ENCODE measurements around the gene ETNK1. TPM values are rescaled to one million over a fixed set of nuclear protein-coding genes. Genes with fewer than 3 reads are reported as not detected.

ETNK1 gene
- total and polyA plus RNA-seq, 2 donors (not counting 1 experiment from before 2014, with no cell fraction given), result 19.4 to 106 TPM

DNA sequence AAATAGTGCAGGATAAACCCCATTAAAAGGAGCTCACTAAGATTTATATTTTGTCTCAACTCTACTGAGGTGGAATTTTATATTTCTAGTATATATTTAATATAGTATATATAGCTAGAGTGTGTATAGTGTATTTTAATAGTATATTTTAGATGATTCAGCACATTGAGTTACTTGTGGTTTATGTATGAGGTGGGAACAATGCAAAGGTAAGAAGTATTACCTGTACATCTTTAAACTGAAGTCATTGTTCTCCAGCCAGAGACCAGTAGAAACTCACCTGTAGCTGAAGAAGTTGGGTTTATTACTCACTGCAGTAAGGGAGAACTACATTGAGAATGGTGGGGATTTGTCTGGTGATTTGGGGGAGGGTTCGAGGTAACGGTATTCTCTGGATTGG lies 15.9 kb downstream of the ETNK1 start:
- Mint-ChIP-seq H3K27ac (peak overlapping the region; percentile 46), H3K4me1 (peaks cover 34% of the 10 kb centered on the region), H3K9me3 (ENCODE audit: insufficient read depth) (no peaks in the 10 kb centered on the region), H3K27me3 (no peaks in the 10 kb centered on the region), H3K4me3 (no peak overlapping the region)
- ChIA-PET POLR2A (interaction anchor here (0.5 kb wide), 1 partner anchor 22 kb away, joined by 3 read pairs; no protein-coding TSS in a partner anchor), CTCF (interaction anchor here (1.0 to 1.2 kb wide), 2 partner anchors 10 to 111 kb away, joined by 3 to 4 read pairs; no protein-coding TSS in a partner anchor)
- ATAC-seq (ENCODE audit: low read depth), result no peak
- no peaks in the 10 kb centered on the region for H3K9me3 ChIP-seq (ENCODE audit: control extremely low read depth in 1 of 3, control insufficient read depth in 2 of 3, insufficient read depth in 1 of 3, low read length in 2 of 3)
- no peak overlapping the region for H3K4me3 ChIP-seq (ENCODE audit: control extremely low read depth in 1 of 5, extremely low read depth in 1 of 5, insufficient read depth in 1 of 5, low read depth in 2 of 5, low read length in 4 of 5)
- no peak overlapping the region for H3K4me2 ChIP-seq (replicated peaks; ENCODE audit: low read depth, low read length, poor library complexity, severe bottlenecking)
- peak overlapping the region in 1 of 2 donors; percentile 6 for H3K27ac ChIP-seq (ENCODE audit: low read length in 2 of 2)
- TF ChIP-seq, protein P1, sequence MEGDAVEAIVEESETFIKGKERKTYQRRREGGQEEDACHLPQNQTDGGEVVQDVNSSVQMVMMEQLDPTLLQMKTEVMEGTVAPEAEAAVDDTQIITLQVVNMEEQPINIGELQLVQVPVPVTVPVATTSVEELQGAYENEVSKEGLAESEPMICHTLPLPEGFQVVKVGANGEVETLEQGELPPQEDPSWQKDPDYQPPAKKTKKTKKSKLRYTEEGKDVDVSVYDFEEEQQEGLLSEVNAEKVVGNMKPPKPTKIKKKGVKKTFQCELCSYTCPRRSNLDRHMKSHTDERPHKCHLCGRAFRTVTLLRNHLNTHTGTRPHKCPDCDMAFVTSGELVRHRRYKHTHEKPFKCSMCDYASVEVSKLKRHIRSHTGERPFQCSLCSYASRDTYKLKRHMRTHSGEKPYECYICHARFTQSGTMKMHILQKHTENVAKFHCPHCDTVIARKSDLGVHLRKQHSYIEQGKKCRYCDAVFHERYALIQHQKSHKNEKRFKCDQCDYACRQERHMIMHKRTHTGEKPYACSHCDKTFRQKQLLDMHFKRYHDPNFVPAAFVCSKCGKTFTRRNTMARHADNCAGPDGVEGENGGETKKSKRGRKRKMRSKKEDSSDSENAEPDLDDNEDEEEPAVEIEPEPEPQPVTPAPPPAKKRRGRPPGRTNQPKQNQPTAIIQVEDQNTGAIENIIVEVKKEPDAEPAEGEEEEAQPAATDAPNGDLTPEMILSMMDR (IDR thresholded peaks at IDR 0.05), result no peak
- TF ChIP-seq EZH2 (IDR thresholded peaks at IDR 0.05; ENCODE audit: borderline replicate concordance, insufficient read depth, low read depth, low read length, poor library complexity, severe bottlenecking), result no peak
- no peak overlapping the region for H2AFZ ChIP-seq (ENCODE audit: insufficient read depth, low read depth, low read length, poor library complexity, severe bottlenecking)
- peaks cover 0 to 3% of the 10 kb centered on the region in 2 donors for H3K4me1 ChIP-seq (ENCODE audit: control insufficient read depth in 2 of 2, insufficient read depth in 2 of 2, low read length in 2 of 2)
- H3K27me3 ChIP-seq (replicated peaks in 1 of 4; ENCODE audit: control extremely low read depth in 1 of 4, control insufficient read depth in 3 of 4, insufficient read depth in 4 of 4, low read length in 3 of 4), result no peaks in the 10 kb centered on the region
- H3K9ac ChIP-seq (ENCODE audit: low read length), result no peak overlapping the region
- DNase-seq, result no peak
- peaks cover 28% of the 10 kb centered on the region for H4K20me1 ChIP-seq (ENCODE audit: control insufficient read depth, insufficient read depth, low read length, poor library complexity, severe bottlenecking)
- H3K36me3 ChIP-seq (replicated peaks in 1 of 2; ENCODE audit: control extremely low read depth in 1 of 2, control insufficient read depth in 1 of 2, extremely low read depth in 1 of 2, insufficient read depth in 2 of 2, low read length in 1 of 2), result peaks cover 0 to 3% of the 10 kb centered on the region in 2 experiments
- WGBS (ENCODE audit: insufficient coverage), result 100% methylated on average over 2 of the region's 2 CpGs
- intact Hi-C loops (cut with micrococcal nuclease), result no loop called here
- peaks cover 68% of the 10 kb centered on the region for H3K79me2 ChIP-seq (ENCODE audit: control insufficient read depth, insufficient read depth, low read length)

- DNase-seq, result no peak
- TF ChIP-seq EZH2 (IDR thresholded peaks at IDR 0.05; ENCODE audit: borderline replicate concordance, insufficient read depth, low read depth, low read length, poor library complexity, severe bottlenecking), result no peak
- TF ChIP-seq, protein P1 (IDR thresholded peaks at IDR 0.05), result no peak
- Histone ChIP-seq H3K27ac (ENCODE audit: low read length in 2 of 2) (peak overlapping the region in 1 of 2 donors; percentile 6), H3K4me2 (replicated peaks; ENCODE audit: low read depth, low read length, poor library complexity, severe bottlenecking) (no peak overlapping the region), H3K9me3 (ENCODE audit: control extremely low read depth in 1 of 3, control insufficient read depth in 2 of 3, insufficient read depth in 1 of 3, low read length in 2 of 3) (no peaks in the 10 kb centered on the region), H3K27me3 (replicated peaks in 1 of 4; ENCODE audit: control extremely low read depth in 1 of 4, control insufficient read depth in 3 of 4, insufficient read depth in 4 of 4, low read length in 3 of 4) (no peaks in the 10 kb centered on the region), H3K9ac (ENCODE audit: low read length) (no peak overlapping the region), H3K36me3 (replicated peaks in 1 of 2; ENCODE audit: control extremely low read depth in 1 of 2, control insufficient read depth in 1 of 2, extremely low read depth in 1 of 2, insufficient read depth in 2 of 2, low read length in 1 of 2) (peaks cover 0 to 7% of the 10 kb centered on the region in 2 experiments), H2AFZ (ENCODE audit: insufficient read depth, low read depth, low read length, poor library complexity, severe bottlenecking) (no peak overlapping the region), H3K79me2 (ENCODE audit: control insufficient read depth, insufficient read depth, low read length) (peaks cover 63% of the 10 kb centered on the region), H4K20me1 (ENCODE audit: control insufficient read depth, insufficient read depth, low read length, poor library complexity, severe bottlenecking) (peaks cover 22% of the 10 kb centered on the region), H3K4me1 (ENCODE audit: control insufficient read depth in 2 of 2, insufficient read depth in 2 of 2, low read length in 2 of 2) (peaks cover 0 to 3% of the 10 kb centered on the region in 2 donors), H3K4me3 (ENCODE audit: control extremely low read depth in 1 of 5, extremely low read depth in 1 of 5, insufficient read depth in 1 of 5, low read depth in 2 of 5, low read length in 4 of 5) (no peak overlapping the region)
- ChIA-PET CTCF (interaction anchor here (0.9 to 1.0 kb wide), 2 partner anchors 12 to 18 kb away, joined by 3 read pairs; no protein-coding TSS in a partner anchor), POLR2A (no interaction called here)
- no peak for ATAC-seq (ENCODE audit: low read depth)
- no peaks in the 10 kb centered on the region for H3K27me3 Mint-ChIP-seq
- H3K4me1 Mint-ChIP-seq, result peaks cover 33% of the 10 kb centered on the region
- no peaks in the 10 kb centered on the region for H3K9me3 Mint-ChIP-seq (ENCODE audit: insufficient read depth)
- WGBS (ENCODE audit: insufficient coverage), result no CpG with 5 or more reads among the region's 3 CpGs
- no peak overlapping the region for H3K4me3 Mint-ChIP-seq
- intact Hi-C loops (cut with micrococcal nuclease), result no loop called here
- peak overlapping the region; percentile 12 for H3K27ac Mint-ChIP-seq
Measured at GRCh38 chr12:22641353-22642053, 16.5 kb downstream of the ETNK1 start.
